SIG-M5 treated with dmso at 0.1 percent for 504 hours (cell line): ENCODE results near the gene APOL3.
"Not testable (repeated sequence)": the region's sequence is repeated elsewhere in the genome, so short reads cannot be mapped to it uniquely, and the experiment has no call there.

Experiments used
- DNase-seq: peaks from one replicate; lab custom pipeline; 2025; ENCODE audit not compliant: unreplicated experiment; lab: John Stamatoyannopoulos, UW

The APOL3 gene

GRCh38 chr22:36162127-36163034, 1.8 kb upstream of the APOL3 start:
- no peak for DNase-seq

GRCh38 chr22:36161793-36162126, 1.2 kb upstream of the APOL3 start:
- not testable (repeated sequence) for DNase-seq

- DNase-seq = peak; percentile 5
These were observed 3.8 kb downstream of the APOL3 start for GRCh38 chr22:36156515-36157419.

GRCh38 chr22:36156119-36156514, 4.4 kb downstream of the APOL3 start:
- no peak for DNase-seq

- no peak for DNase-seq
These were observed 4.9 kb downstream of the APOL3 start for GRCh38 chr22:36155702-36156101.

GRCh38 chr22:36154423-36154945, 6.1 kb downstream of the APOL3 start:
- DNase-seq = no peak

GRCh38 chr22:36153501-36154422, 6.8 kb downstream of the APOL3 start:
- DNase-seq = no peak

GRCh38 chr22:36152821-36153220, 7.7 kb downstream of the APOL3 start:
- DNase-seq = not testable (repeated sequence)

- DNase-seq = no peak
These were observed 8.5 kb downstream of the APOL3 start for GRCh38 chr22:36152088-36152487.

- no peak for DNase-seq
These were observed 9.5 kb downstream of the APOL3 start for GRCh38 chr22:36151006-36151595.

GRCh38 chr22:36149441-36149840, 11.1 kb downstream of the APOL3 start:
- DNase-seq = peak; percentile 17

- DNase-seq = no peak
These were observed 12.1 kb downstream of the APOL3 start for GRCh38 chr22:36148411-36148810.

- no peak for DNase-seq
These were observed 13.3 kb downstream of the APOL3 start for GRCh38 chr22:36147196-36147791.

GRCh38 chr22:36145881-36146280, 14.7 kb downstream of the APOL3 start:
- no peak for DNase-seq

- DNase-seq = peak; percentile 2
These were observed 15.5 kb downstream of the APOL3 start for GRCh38 chr22:36144886-36145541.

- DNase-seq = no peak
These were observed 16.6 kb downstream of the APOL3 start for GRCh38 chr22:36143956-36144355.

- no peak for DNase-seq
These were observed 17.3 kb downstream of the APOL3 start for GRCh38 chr22:36143066-36143815.

- no peak for DNase-seq
These were observed 19.1 kb downstream of the APOL3 start for GRCh38 chr22:36141481-36141880.

- DNase-seq = not testable (repeated sequence)
These were observed 21.8 kb downstream of the APOL3 start for GRCh38 chr22:36138709-36139108.
